Measurements from ENCODE around the gene ZNRF2.
"Not testable (repeated sequence)": the region's sequence is repeated elsewhere in the genome, so short reads cannot be mapped to it uniquely, and the experiment has no call there.

ZNRF2 gene

DNA sequence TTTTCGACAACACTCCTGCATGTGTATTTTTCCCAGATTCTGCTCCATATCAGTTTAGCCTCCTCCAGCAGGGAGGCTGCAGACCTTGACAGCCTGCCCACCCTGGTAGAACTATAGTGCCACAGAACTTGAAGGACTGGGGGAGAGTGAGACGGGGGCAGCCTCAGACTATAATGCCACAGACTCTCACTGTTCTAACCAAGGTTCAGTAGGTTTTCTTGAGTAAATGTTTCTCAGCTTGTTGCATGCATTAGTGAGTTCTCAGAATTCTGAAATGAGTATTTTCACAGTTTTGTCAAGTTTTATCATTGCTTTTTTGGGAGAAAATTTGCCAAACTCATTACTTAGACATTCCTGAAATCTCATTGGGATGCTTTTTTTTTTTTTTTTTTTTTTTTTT lies 95.9 kb downstream of the ZNRF2 start:
- H3K27ac ChIP-seq: no peak overlapping the region
- TF ChIP-seq ZFX (IDR thresholded peaks at IDR 0.05; ENCODE audit: borderline replicate concordance): no peak
- TF ChIP-seq, protein P1, sequence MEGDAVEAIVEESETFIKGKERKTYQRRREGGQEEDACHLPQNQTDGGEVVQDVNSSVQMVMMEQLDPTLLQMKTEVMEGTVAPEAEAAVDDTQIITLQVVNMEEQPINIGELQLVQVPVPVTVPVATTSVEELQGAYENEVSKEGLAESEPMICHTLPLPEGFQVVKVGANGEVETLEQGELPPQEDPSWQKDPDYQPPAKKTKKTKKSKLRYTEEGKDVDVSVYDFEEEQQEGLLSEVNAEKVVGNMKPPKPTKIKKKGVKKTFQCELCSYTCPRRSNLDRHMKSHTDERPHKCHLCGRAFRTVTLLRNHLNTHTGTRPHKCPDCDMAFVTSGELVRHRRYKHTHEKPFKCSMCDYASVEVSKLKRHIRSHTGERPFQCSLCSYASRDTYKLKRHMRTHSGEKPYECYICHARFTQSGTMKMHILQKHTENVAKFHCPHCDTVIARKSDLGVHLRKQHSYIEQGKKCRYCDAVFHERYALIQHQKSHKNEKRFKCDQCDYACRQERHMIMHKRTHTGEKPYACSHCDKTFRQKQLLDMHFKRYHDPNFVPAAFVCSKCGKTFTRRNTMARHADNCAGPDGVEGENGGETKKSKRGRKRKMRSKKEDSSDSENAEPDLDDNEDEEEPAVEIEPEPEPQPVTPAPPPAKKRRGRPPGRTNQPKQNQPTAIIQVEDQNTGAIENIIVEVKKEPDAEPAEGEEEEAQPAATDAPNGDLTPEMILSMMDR (IDR thresholded peaks at IDR 0.05): no peak

DNA sequence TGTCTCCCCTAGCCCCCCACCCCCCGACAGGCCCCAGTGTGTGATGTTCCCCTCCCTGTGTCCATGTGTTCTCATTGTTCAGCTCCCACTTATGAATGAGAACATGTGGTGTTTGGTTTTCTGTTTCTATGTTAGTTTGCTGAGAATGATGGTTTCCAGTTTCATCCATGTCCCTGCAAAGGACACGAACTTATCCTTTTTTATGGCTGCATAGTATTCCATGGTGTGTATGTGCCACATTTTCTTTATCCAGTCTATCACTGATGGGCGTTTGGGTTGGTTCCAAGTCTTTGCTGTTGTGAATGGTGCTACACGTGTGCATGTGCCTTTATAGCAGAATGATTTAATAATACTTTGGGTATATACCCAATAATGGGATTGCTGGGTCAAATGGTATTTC lies 96.4 kb downstream of the ZNRF2 start:
- H3K27ac ChIP-seq: not testable (repeated sequence)

DNA sequence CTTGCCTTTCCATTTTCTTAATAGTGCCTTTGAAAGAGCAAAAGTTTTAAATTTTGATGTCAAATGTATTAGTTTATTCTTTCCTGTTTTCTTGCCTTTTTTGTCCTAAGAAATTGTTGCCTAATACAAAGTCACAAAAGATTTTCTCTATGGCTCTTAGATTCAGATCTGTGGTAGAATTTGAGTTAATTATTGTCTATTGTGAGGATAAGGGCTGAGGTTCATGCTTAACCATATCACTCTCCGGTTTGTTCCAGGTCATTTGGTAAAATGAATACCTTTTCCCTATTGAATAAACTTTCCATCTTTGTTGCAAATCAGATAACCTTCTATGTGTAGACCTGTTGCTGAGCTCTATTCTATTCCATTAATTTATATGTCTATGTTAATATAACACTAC lies 98.2 kb downstream of the ZNRF2 start:
- TF ChIP-seq, protein P1 (IDR thresholded peaks at IDR 0.05): no peak
- TF ChIP-seq ZFX (IDR thresholded peaks at IDR 0.05; ENCODE audit: borderline replicate concordance): no peak
- no peak overlapping the region for H3K27ac ChIP-seq

DNA sequence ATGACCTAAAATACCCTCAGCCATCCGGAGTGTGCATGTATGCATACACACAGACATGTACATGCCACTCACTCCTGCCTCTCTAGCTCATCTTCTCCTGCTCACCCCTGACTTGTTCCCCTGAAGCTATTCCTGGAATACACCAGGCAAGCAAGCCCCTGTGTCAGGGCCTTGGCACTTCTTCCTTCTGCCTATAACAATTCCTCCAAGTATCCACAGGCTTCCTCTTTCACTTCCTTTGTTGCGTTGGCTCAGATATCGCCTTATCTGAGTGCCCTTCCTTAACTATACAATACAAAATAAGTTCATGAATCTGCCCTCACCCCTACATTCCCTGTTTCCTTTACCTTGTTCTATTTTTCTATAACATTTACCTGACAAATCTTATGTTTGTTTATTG lies 105.4 kb downstream of the ZNRF2 start:
- TF ChIP-seq ZFX (IDR thresholded peaks at IDR 0.05; ENCODE audit: borderline replicate concordance): no peak
- TF ChIP-seq, protein P1 (IDR thresholded peaks at IDR 0.05): no peak
- no peak overlapping the region for H3K27ac ChIP-seq

DNA sequence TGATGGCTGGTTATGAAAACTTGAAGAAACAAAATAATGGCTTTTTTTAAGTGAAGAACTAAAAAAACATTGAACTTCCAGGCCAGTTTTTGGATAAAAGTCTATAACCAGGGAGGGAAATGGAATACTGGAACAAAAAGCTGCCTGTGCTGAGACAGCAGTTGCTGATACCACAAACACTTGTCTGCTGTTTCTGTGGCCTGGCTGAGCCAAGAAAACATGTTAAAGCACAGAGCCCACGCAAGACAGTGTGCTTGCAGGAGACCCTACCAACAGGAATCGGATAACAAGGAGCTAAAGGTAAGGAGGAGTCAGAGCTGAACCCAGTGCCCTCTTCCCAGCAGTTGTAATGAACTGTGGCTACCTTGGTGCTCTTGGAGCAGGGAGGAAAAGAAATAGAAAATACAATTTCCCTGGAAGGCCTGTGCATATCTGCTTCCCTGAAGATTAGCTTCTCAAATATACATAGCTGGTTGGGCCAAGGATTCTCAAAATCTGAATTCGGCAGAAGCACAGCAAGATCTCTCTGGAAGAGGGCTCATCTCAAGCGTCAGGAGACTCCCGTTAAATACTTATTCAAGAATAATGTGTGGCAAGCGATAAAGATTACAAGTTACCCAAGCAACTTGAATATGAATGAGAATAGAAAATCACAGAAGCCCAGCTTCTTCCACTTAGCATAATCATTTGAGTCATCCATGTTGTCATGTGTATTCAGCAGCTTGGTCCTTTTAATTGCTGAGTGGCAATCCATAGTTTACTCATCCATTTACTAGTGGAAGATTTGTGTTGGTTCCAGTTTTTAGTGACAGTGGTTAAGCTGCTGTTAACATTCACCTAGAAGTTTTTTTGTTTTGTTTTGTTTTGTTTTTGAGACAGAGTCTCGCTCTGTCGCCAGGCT lies 106.6 kb downstream of the ZNRF2 start:
- TF ChIP-seq, protein P1 (IDR thresholded peaks at IDR 0.05): no peak
- TF ChIP-seq ZFX (IDR thresholded peaks at IDR 0.05; ENCODE audit: borderline replicate concordance): no peak

DNA sequence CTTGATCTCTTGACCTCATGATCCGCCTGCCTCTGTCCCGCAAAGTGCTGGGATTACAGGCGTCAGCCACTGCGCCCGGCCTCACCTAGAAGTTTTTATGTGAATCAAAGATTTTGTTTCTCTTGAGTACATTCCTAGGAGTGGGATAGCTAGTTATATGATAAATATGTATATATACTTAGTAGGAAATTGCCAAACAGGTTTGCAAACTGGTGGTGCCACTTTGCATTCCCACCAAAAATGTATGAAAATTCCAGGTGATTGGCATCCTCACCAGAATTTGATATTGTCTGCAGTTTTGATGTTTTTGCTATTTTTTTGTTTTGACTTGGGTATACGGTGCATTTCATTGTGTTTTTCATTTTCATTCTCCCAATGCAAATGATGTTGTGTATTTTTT lies 107.4 kb downstream of the ZNRF2 start:
- TF ChIP-seq ZFX (IDR thresholded peaks at IDR 0.05; ENCODE audit: borderline replicate concordance): no peak
- TF ChIP-seq, protein P1 (IDR thresholded peaks at IDR 0.05): no peak
- no peak overlapping the region for H3K27ac ChIP-seq

More for the DNA sequence above, 106.6 kb downstream of the ZNRF2 start:
- no peak overlapping the region for H3K27ac ChIP-seq

DNA sequence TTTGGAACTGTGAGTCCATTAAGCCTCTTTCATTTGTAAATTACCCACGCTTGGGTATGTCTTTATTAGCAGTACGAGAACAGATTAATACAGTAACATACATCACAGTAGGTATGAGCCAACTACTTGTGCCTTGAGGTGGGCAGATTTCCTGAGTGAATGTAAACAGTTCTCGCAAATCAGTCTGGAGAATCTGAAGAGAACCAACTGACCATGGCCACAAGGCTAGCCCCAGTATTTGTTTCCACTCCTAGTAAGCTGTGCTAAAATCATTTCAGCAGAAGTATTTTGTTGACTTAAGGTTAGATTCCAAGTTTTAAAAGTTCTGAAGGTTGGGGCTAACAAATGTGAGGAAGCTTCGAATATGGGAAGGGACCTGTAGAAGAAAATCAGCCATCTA lies 111.3 kb downstream of the ZNRF2 start:
- no peak overlapping the region for H3K27ac ChIP-seq
- TF ChIP-seq ZFX (IDR thresholded peaks at IDR 0.05; ENCODE audit: borderline replicate concordance): no peak
- TF ChIP-seq, protein P1 (IDR thresholded peaks at IDR 0.05): no peak
